GM12892 (cell line): ENCODE data around the gene NACC1.
"Not testable (repeated sequence)": the region's sequence is repeated elsewhere in the genome, so short reads cannot be mapped to it uniquely, and the experiment has no call there.

Experiments used
- DNase-seq: peaks from one replicate; pipeline ENCODE4 v3.0.0; 2011; ENCODE audit not compliant: insufficient read length
- FAIRE-seq: peaks from 2 replicates; lab custom pipeline; 2011; peaks lifted over from hg19 to GRCh38; lab: Jason Lieb, UNC
- POLR2A ChIP-seq: IDR thresholded peaks from 2 replicates; pipeline ENCODE4 v1.6.1; 2011; ENCODE audit warnings: low read depth, low read length, control low read depth
- POLR2AphosphoS5 ChIP-seq: IDR thresholded peaks from 2 replicates; pipeline ENCODE4 v1.6.1; 2011; ENCODE audit warnings: low read depth, low read length, control low read depth
- TAF1 ChIP-seq: IDR thresholded peaks from 2 replicates; pipeline ENCODE4 v1.6.1; 2011; ENCODE audit warnings: low read depth, mild to moderate bottlenecking, control low read depth, low read length, borderline replicate concordance

Gene NACC1

DNA sequence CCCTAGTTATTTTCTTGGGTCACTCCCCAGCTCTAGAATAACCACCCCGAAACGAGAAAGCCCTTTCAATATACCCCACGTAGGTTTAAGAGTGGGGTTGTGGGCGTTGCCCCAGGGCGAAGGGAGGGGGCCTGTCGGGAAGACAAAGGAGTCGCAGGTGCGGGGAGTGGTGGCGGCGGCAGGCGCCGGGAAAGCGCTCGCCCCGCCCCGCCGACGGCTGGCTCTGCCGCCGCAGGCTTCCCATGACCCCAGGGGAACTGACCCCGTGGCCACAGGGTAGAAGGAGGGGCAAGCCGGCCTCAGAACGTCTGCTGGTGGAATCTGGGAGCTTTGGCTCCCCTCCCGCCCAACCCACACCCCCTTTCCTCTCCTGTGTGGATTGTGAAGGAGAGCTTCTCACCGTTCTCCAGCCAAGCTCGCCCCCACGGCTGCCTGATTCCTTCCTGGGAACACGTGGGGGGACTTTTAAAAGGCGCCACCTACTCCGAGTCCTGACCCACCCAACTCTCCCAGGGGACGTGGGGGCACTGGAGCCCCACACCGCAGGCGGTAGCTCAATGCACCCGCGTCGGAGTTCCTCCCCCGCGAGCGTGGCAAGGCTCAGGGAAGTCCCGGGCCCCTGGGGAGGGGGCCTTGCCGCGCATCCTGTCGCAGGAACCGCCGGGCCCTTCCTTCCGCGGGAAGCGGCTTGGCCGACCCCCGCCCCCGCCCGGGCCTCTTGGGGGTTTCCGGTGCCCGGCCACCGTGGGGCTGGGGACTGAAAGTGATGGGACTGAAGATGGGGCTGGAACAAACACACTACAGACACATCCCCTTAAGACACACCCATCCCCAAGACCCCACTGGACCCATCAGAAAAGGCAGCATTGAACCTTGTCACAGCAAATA lies 37.7 kb downstream of the NACC1 start:
- DNase-seq, result no peak
- peak; percentile 85 for FAIRE-seq
- TF ChIP-seq TAF1 (no peak), POLR2A (peak; percentile 50; the same call in 1 of the 2 replicates)

DNA sequence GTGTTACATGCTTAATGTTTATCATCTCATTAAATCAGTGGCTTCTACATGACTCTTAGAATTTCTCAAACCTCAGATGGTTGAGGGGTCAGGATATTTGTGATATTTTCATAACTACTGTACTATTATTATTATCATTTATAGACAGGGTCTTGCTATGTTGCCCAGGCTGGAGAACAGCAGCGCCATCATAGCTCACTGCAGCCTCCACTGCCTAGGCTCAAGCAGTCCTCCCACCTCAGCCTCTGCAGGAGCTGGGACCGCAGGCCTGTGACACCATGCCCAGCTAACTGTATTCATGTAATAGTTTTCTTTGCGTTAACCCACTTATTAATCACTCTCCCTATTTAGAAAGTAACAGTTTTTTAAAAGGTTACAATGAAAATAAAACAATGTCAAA lies 41.6 kb downstream of the NACC1 start:
- TF ChIP-seq POLR2A (no peak), POLR2AphosphoS5 (no peak), TAF1 (no peak)
- no peak for FAIRE-seq
- DNase-seq, result no peak

DNA sequence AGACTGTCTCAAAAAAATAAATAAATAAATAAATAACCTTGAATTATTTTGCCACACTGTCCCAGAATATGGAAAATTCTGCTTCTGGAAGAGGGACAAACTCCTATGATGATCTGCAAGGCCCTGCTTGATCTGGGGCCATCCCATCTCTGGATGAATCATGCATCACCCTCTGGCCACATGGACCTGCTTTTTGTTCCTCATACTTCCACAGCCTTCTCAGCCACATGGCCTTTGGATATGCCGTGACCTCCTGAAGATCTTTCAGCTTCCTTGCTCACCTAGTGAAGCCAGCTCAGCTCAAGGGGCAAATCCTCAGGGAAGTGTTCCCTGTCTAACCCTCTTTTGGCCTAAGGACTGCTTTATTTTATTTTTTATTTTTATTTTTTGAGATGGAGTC lies 42.5 kb downstream of the NACC1 start:
- no peak for FAIRE-seq
- DNase-seq, result no peak
- TF ChIP-seq POLR2A, result no peak
- TF ChIP-seq POLR2AphosphoS5, result no peak
- no peak for TF ChIP-seq TAF1

DNA sequence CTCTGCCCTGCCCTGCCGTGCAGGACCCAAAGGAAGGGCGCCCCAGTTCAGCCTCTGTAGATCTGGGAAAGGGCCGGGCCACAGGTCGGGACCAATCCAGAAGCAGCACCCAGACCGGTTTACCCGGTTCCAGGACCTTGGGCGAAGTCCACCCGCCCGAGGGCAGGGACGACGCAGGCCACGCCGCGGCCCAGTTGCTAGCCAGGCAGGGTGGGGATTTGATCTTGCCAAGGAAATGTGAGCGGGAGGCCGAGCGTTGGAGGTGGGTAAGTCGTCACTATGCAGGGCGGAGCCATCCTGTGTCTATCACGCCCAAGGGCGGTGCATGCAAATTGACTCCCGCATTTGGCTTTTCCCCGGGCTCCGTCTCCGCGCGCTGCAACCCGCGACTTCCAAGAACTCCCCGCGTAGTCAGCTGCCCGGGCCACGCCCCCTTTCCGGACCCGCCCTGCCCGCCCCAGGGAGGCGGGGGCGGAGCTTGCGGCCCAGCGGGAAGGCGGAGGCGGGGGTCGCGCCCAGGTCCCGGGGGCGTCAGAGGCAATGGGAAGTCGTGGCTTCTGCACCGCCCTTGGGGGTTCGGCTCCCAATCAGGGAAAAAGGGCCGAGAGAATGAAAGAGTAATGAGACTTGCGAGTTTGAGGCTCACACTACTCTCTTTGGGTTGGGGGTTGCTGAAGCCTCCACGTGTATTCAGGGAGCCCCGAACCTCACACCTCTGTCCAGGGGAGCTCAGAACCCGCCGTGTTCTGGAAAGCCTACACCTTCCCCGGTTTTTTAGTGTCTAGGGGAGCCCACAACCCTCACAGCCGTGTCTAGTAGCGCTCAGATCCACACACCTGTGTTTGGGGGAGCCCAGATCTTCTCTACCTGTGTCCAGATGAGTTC lies 44.9 kb downstream of the NACC1 start:
- TF ChIP-seq POLR2AphosphoS5 (0 out of 2 replicates have a peak, but pooled peaks have one; percentile 52), POLR2A (peak; percentile 71; the same call in 1 of the 2 replicates), TAF1 (no peak)
- FAIRE-seq (peak; percentile 82), DNase-seq (no peak)

DNA sequence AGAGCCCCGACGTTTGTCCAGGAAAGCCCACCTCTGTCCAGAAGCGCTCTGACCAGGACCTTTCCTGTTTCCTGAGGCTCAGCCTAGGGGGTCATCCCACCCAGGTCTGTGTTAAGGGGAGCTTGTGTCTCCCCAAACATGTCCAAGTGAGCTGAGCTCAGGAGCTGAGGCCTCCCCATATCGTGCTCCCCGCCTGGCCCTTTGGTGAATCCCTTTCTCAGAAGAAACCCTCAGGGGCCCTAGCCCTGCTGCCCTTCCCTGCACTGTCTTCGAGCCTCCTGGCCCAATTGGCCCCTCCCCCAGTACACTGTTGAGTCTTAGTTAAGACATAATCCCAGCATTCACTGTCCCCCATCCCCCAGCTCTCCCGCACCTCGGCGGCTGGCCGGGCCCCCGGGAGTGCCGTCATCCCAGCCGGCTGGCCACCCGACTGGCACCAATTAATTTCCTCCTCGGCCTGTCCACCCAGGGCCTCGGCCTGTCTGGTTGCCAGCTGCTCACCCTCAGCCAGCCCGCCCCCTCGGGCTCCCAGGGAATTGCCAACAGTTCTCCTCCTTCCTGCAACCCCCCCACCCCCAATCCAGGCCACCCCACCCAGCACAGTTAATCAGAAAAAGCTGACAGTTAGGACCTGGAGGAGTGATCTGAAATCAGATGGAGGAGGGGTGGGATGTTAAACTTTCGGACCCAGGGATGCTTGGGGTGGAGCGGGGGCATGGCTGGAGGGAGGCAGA lies 45.7 kb downstream of the NACC1 start:
- FAIRE-seq (no peak), DNase-seq (no peak)
- TF ChIP-seq TAF1 (0 out of 2 replicates have a peak, but pooled peaks have one; percentile 4), POLR2A (no peak)

DNA sequence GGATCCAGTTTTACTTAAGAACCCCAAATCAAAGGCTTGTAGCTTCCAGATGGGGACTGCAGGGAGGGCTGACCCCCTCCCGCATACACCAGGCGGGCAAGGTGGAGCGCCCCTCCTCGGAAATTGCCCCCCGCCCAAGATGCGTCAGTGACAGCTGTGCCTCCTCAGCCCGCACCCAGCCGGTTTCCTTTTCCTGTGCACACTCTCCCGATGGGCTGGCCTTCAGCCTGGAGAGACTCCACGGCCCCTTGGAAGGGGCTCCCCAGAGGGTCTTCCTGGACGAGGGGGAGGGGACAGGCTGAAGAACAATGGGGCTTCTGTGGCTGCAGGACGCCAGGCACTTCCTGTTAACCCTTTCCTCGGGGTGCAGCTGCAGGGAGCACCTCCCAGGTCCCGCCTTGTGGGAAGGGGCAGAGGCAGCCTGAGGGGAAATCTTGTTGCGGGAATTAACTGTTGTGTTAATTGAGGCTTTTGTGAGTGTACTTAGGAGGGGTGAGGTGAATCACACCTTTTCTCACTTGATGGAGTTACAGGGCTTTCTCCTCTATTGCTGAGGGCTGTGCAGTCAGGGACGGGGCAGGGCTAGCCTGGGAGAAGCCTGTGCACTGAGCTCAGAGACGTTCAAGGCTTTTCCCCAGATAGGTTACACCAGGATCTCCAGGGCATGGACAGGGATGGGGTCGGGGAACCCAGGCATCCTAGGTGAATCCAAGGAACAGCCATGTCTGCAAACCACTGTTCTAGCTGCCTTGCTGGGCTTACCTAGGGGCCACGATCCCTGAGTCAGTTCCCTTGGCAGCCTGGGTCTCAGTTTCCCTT lies 46.5 kb downstream of the NACC1 start:
- TF ChIP-seq POLR2A (no peak), TAF1 (no peak), POLR2AphosphoS5 (no peak)
- FAIRE-seq (no peak), DNase-seq (no peak)

DNA sequence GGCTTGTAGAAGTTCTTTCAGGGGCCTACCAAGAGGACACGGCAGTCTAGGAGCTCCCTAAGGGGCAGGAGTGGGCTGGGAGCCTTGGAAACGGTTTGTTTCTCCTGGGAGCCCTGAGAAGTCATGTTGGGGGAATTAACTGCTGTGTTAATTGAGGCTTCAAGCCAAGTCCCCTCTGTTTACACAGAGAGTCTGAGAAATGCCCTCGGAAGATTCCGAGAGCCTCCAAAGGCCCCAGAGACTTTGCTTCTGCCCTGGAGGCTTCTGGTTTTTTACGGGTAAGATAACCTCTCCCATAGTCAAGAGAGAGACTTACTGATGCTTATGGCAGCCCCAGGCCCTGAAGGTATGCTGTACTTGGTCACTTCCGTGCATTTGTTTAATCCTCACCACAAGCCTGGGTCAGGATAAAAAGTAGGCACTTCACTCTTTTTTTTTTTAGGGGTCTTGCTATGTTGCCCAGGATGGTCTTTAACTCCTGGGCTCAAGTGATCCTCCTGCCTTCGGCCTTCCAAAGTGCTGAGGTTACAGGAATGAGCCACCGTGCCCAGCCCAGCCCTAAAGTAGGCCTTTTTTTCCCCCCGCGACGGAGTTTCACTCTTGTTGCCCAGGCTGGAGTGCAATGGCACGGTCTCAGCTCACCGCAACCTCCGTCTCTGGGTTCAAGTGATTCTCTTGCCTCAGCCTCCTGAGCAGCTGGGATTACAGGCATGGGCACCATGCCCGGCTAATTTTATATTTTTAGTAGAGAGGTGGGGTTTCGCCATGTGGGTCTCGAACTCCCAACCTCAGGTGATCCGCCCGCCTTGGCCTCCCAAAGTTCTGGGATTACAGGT lies 47.3 kb downstream of the NACC1 start:
- no peak for FAIRE-seq
- no peak for DNase-seq
- TF ChIP-seq POLR2AphosphoS5, result no peak
- no peak for TF ChIP-seq POLR2A
- TF ChIP-seq TAF1, result no peak

DNA sequence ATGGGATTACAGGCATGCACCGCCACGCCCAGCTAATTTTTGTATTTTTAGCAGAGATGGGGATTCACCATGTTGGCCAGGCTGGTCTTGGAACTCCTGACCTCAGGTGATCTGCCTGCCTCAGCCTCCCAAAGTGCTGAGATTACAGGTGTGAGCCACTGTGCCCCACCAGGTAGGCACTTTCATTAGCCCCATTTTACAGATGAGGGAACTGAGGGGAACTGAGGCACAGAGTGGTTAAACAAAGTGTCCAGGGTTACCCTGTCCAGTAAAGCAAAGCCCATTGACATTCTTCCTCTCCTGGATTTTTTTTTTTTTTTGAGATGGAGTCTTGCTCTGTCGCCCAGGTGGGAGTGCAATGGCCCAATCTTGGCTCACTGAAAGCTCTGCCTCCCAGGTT lies 48.1 kb downstream of the NACC1 start:
- not testable (repeated sequence) for FAIRE-seq, DNase-seq

DNA sequence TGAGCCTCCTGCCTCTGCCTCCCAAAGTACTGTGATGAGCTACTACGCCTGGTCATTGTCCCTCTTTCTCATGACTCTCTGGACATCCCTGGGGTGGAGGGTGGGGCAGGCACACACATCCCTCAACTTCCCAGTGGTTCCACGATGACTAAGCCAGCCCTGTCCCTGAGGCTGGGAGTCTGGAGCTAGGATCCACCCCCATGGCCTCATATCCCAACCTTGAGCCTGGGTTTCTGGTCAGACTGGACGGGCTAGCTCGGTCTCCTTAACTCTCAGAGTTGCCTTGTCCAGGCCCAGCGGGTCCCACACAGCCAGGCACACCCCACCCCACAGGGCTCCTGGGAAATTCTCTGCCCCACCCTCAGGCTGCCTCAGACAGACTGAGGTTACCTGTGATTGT lies 51.7 kb downstream of the NACC1 start:
- DNase-seq, result no peak
- TF ChIP-seq POLR2A (no peak), POLR2AphosphoS5 (no peak), TAF1 (no peak)
- no peak for FAIRE-seq

DNA sequence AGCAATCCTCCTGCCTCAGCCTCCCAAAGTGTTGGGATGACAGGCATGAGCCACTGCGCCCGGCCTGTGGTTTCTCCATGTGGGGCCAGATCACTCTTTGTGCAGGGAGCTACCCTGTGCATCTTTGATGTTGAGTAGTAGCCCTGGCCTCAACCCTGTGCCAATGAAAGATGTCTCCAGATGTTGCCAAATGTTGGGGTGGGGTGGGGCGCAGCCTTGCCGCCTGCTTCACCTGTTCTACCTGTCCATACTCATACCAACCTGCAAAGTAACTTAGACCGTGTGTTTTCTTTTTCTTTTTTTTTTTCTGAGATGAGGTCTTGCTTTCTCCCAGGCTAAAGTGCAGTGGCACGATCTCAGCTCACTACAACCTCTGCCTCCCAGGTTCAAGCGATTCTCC lies 53.1 kb downstream of the NACC1 start:
- DNase-seq (no peak), FAIRE-seq (no peak)
- TF ChIP-seq POLR2AphosphoS5 (no peak), POLR2A (no peak), TAF1 (no peak)
